Measurements from ENCODE around the gene S100A16.
A peak's percentile ranks its signal among the peaks of the same experiment; 100 is the strongest.
"Not testable (repeated sequence)": the region's sequence is repeated elsewhere in the genome, so short reads cannot be mapped to it uniquely, and the experiment has no call there.

The S100A16 gene

GRCh38 chr1:153570874-153571273, 42.1 kb downstream of the S100A16 start:
- H3K4me1 Mint-ChIP-seq, result peaks cover 42% of the 10 kb centered on the region
- H3K27me3 Mint-ChIP-seq, result no peaks in the 10 kb centered on the region
- no peaks in the 10 kb centered on the region for H3K36me3 Mint-ChIP-seq
- no peak for ATAC-seq
- H3K4me3 Mint-ChIP-seq, result no peak overlapping the region
- H3K9me3 Mint-ChIP-seq, result no peaks in the 10 kb centered on the region
- peak overlapping the region; percentile 12 for H3K27ac Mint-ChIP-seq

- ATAC-seq, result no peak
- Mint-ChIP-seq H3K4me1 (peaks cover 51% of the 10 kb centered on the region), H3K4me3 (no peak overlapping the region), H3K36me3 (no peaks in the 10 kb centered on the region), H3K27me3 (no peaks in the 10 kb centered on the region), H3K27ac (no peak overlapping the region), H3K9me3 (no peaks in the 10 kb centered on the region)
Observed at GRCh38 chr1:153569465-153569864, 43.5 kb downstream of the S100A16 start.

- Mint-ChIP-seq H3K27me3 (no peaks in the 10 kb centered on the region), H3K9me3 (no peaks in the 10 kb centered on the region), H3K4me1 (peaks cover 51% of the 10 kb centered on the region), H3K4me3 (peak overlapping the region; percentile 65), H3K27ac (peak overlapping the region; percentile 58), H3K36me3 (no peaks in the 10 kb centered on the region)
- ATAC-seq, result peak; percentile 53
Observed at GRCh38 chr1:153568367-153569099, 44.4 kb downstream of the S100A16 start.

- H3K36me3 Mint-ChIP-seq, result no peaks in the 10 kb centered on the region
- peak overlapping the region; percentile 58 for H3K27ac Mint-ChIP-seq
- ATAC-seq, result no peak
- H3K9me3 Mint-ChIP-seq, result no peaks in the 10 kb centered on the region
- H3K4me3 Mint-ChIP-seq, result no peak overlapping the region
- peaks cover 45% of the 10 kb centered on the region for H3K4me1 Mint-ChIP-seq
- H3K27me3 Mint-ChIP-seq, result no peaks in the 10 kb centered on the region
Observed at GRCh38 chr1:153567621-153568366, 45.1 kb downstream of the S100A16 start.

GRCh38 chr1:153566414-153567371, 46.2 kb downstream of the S100A16 start:
- Mint-ChIP-seq H3K9me3 (no peaks in the 10 kb centered on the region), H3K27ac (peak overlapping the region; percentile 89), H3K27me3 (no peaks in the 10 kb centered on the region), H3K36me3 (no peaks in the 10 kb centered on the region), H3K4me1 (peaks cover 40% of the 10 kb centered on the region), H3K4me3 (peak overlapping the region; percentile 8)
- peak; percentile 81 for ATAC-seq

- Mint-ChIP-seq H3K27ac (peak within 1 kb of the TSS; percentile 89), H3K4me1 (peaks cover 40% of the 10 kb centered on the region)
Observed at GRCh38 chr1:153565529-153566374, 47.2 kb downstream of the S100A16 start, which contains the start of gene S100A2. S100A2 (minus strand) TSS chr1:153565844; CDS start chr1:153563877, 1,967 bp downstream.

GRCh38 chr1:153563991-153564390, 48.9 kb downstream of the S100A16 start:
- Mint-ChIP-seq H3K27me3 (no peaks in the 10 kb centered on the region), H3K27ac (no peak overlapping the region), H3K4me3 (no peak overlapping the region), H3K4me1 (peaks cover 40% of the 10 kb centered on the region), H3K36me3 (no peaks in the 10 kb centered on the region), H3K9me3 (no peaks in the 10 kb centered on the region)
- ATAC-seq, result no peak

More at GRCh38 chr1:153565529-153566374, 47.2 kb downstream of the S100A16 start, which contains the start of gene S100A2:
- Mint-ChIP-seq H3K27me3 (no peaks in the 10 kb centered on the region), H3K9me3 (no peaks in the 10 kb centered on the region), H3K36me3 (no peaks in the 10 kb centered on the region), H3K4me3 (peak within 1 kb of the TSS; percentile 18)
- peak; percentile 77 for ATAC-seq

GRCh38 chr1:153563483-153563901, 49.4 kb downstream of the S100A16 start:
- Mint-ChIP-seq H3K4me3 (no peak overlapping the region), H3K27me3 (no peaks in the 10 kb centered on the region), H3K4me1 (peaks cover 35% of the 10 kb centered on the region), H3K9me3 (no peaks in the 10 kb centered on the region), H3K36me3 (no peaks in the 10 kb centered on the region), H3K27ac (no peak overlapping the region)
- no peak for ATAC-seq

GRCh38 chr1:153562021-153562420, 50.9 kb downstream of the S100A16 start:
- not testable (repeated sequence) for H3K9me3 Mint-ChIP-seq, H3K27me3 Mint-ChIP-seq, H3K27ac Mint-ChIP-seq, H3K36me3 Mint-ChIP-seq, ATAC-seq, H3K4me3 Mint-ChIP-seq
- peaks cover 21% of the 10 kb centered on the region for H3K4me1 Mint-ChIP-seq

- Mint-ChIP-seq H3K27ac (no peak overlapping the region), H3K27me3 (no peaks in the 10 kb centered on the region), H3K36me3 (no peaks in the 10 kb centered on the region), H3K4me3 (no peak overlapping the region), H3K9me3 (no peaks in the 10 kb centered on the region), H3K4me1 (peaks cover 16% of the 10 kb centered on the region)
- ATAC-seq, result no peak
Observed at GRCh38 chr1:153561466-153561985, 51.4 kb downstream of the S100A16 start.

GRCh38 chr1:153560771-153561465, 52.0 kb downstream of the S100A16 start:
- Mint-ChIP-seq H3K9me3 (no peaks in the 10 kb centered on the region), H3K4me1 (peaks cover 10% of the 10 kb centered on the region), H3K27me3 (no peaks in the 10 kb centered on the region), H3K4me3 (no peak overlapping the region), H3K36me3 (no peaks in the 10 kb centered on the region), H3K27ac (no peak overlapping the region)
- no peak for ATAC-seq

- Mint-ChIP-seq H3K4me3 (no peak overlapping the region), H3K27ac (no peak overlapping the region), H3K9me3 (no peaks in the 10 kb centered on the region), H3K4me1 (peaks cover 3% of the 10 kb centered on the region), H3K36me3 (no peaks in the 10 kb centered on the region), H3K27me3 (no peaks in the 10 kb centered on the region)
- ATAC-seq, result no peak
Observed at GRCh38 chr1:153560241-153560640, 52.7 kb downstream of the S100A16 start.

GRCh38 chr1:153557877-153558276, 55.1 kb downstream of the S100A16 start:
- no peaks in the 10 kb centered on the region for H3K36me3 Mint-ChIP-seq

More at GRCh38 chr1:153557877-153558276, 55.1 kb downstream of the S100A16 start:
- Mint-ChIP-seq H3K4me3 (no peak overlapping the region), H3K27ac (no peak overlapping the region), H3K4me1 (no peaks in the 10 kb centered on the region), H3K9me3 (no peaks in the 10 kb centered on the region), H3K27me3 (no peaks in the 10 kb centered on the region)
- no peak for ATAC-seq

All from stimulated activated memory B cell treated with anti-CD40 and anti-IgM and Interleukin-4, amounts not matched to agents 10 μg/mL and 1 μg/mL and 100 μg/mL, for 72 hours (primary cell).